PC-9 (cell line): ENCODE measurements around the gene COL18A1. TPM values are rescaled to one million over a fixed set of nuclear protein-coding genes. Genes with fewer than 3 reads are reported as not detected.
A peak's percentile ranks its signal among the peaks of the same experiment; 100 is the strongest.

Source experiments
- BruUV-seq: library from RNA; stranded (reverse); fragments of 400-500 nt; replicated peaks from 2 replicates; lab custom pipeline; 2021; lab: Mats Ljungman, UMichigan
- CTCF ChIA-PET: fragments of 300-600 bp; sonication (Branson Sonifier 250); formaldehyde crosslinking; loops from one replicate; lab custom pipeline; 2022; ENCODE audit warnings: antibody characterized with exemption; lab: Charles Lee
- POLR2A ChIA-PET: fragments of 300-600 bp; sonication (Branson Sonifier 250); formaldehyde crosslinking; loops from one replicate; lab custom pipeline; 2022; ENCODE audit warnings: antibody characterized with exemption; ENCODE audit not compliant: unreplicated experiment; lab: Charles Lee
- DNase-seq, 2 experiments: peaks; one replicate each; pipeline versions ENCODE4 v3.0.0 to v3.0.0-alpha.2; 2015 to 2022; ENCODE audit warnings: mixed read lengths in 1 of 2
- H2AFZ ChIP-seq: fragments of 200-600 bp; sonication (generic); 2 replicates; pipeline ENCODE4 v1.8.1; 2017; ENCODE audit warnings: antibody characterized with exemption
- H3F3A ChIP-seq: fragments of 200-600 bp; sonication (generic); 2 replicates; pipeline ENCODE4 v1.8.1; 2017; ENCODE audit warnings: antibody characterized with exemption, mild to moderate bottlenecking, low read depth; ENCODE audit not compliant: insufficient read depth
- H3K27ac ChIP-seq: fragments of 200-600 bp; sonication (generic); 2 replicates; pipeline ENCODE4 v1.6.1; 2016; ENCODE audit warnings: mixed run types
- H3K27me3 ChIP-seq: fragments of 200-600 bp; sonication (generic); 2 replicates; pipeline ENCODE4 v1.6.1; 2016; ENCODE audit warnings: low read depth, mixed run types; ENCODE audit not compliant: insufficient read depth
- H3K36me3 ChIP-seq: fragments of 200-600 bp; sonication (generic); 2 replicates; pipeline ENCODE4 v1.6.1; 2016; ENCODE audit warnings: low read depth, mixed run types
- H3K4me1 ChIP-seq: fragments of 200-600 bp; sonication (generic); replicated peaks from 2 replicates; pipeline ENCODE4 v1.6.1; 2016; ENCODE audit warnings: mixed run types; ENCODE audit not compliant: insufficient read depth
- H3K4me2 ChIP-seq: fragments of 200-600 bp; sonication (generic); 2 replicates; pipeline ENCODE4 v1.6.1; 2017; ENCODE audit warnings: mixed run types
- H3K4me3 ChIP-seq: fragments of 200-600 bp; sonication (generic); 2 replicates; pipeline ENCODE4 v1.6.1; 2016; ENCODE audit warnings: mixed run types
- H3K79me2 ChIP-seq: fragments of 200-600 bp; sonication (generic); 2 replicates; pipeline ENCODE4 v1.6.1; 2017; ENCODE audit warnings: low read depth, mixed run types
- H3K9me2 ChIP-seq: fragments of 200-600 bp; sonication (generic); 2 replicates; pipeline ENCODE4 v1.8.1; 2017; ENCODE audit warnings: mild to moderate bottlenecking; ENCODE audit not compliant: insufficient read depth
- H3K9me3 ChIP-seq: fragments of 200-600 bp; sonication (generic); 2 replicates; pipeline ENCODE4 v1.8.1; 2016; ENCODE audit warnings: low read depth; ENCODE audit not compliant: insufficient read depth
- H4K20me1 ChIP-seq: fragments of 200-600 bp; sonication (generic); 2 replicates; pipeline ENCODE4 v1.8.1; 2017; ENCODE audit not compliant: insufficient read depth
- EZH2 ChIP-seq: fragments of 200-600 bp; sonication (generic); IDR thresholded peaks from 2 replicates; pipeline ENCODE4 v1.8.0; 2017; ENCODE audit warnings: antibody characterized with exemption, low read depth
- intact Hi-C: fragments of 100-400 bp; cut with micrococcal nuclease; formaldehyde crosslinking; loops from one replicate; pipeline ENCODE4 v1.10.0; 2022; ENCODE audit not compliant: unreplicated experiment
- total RNA-seq: library from RNA; stranded (reverse); gene quantifications from 2 replicates; pipeline ENCODE4 v1.2.3, GENCODE V29; 2021
- TF ChIP-seq, protein P1 (sequence below): fragments of 200-600 bp; sonication (generic); conservative IDR thresholded peaks from 2 replicates; pipeline ENCODE4 v1.6.1; 2017; ENCODE audit warnings: mixed run types, antibody characterized with exemption, mild to moderate bottlenecking, moderate library complexity

COL18A1 gene
- total RNA-seq, 1 experiment from 2014 or later, result 82.4 TPM

DNA sequence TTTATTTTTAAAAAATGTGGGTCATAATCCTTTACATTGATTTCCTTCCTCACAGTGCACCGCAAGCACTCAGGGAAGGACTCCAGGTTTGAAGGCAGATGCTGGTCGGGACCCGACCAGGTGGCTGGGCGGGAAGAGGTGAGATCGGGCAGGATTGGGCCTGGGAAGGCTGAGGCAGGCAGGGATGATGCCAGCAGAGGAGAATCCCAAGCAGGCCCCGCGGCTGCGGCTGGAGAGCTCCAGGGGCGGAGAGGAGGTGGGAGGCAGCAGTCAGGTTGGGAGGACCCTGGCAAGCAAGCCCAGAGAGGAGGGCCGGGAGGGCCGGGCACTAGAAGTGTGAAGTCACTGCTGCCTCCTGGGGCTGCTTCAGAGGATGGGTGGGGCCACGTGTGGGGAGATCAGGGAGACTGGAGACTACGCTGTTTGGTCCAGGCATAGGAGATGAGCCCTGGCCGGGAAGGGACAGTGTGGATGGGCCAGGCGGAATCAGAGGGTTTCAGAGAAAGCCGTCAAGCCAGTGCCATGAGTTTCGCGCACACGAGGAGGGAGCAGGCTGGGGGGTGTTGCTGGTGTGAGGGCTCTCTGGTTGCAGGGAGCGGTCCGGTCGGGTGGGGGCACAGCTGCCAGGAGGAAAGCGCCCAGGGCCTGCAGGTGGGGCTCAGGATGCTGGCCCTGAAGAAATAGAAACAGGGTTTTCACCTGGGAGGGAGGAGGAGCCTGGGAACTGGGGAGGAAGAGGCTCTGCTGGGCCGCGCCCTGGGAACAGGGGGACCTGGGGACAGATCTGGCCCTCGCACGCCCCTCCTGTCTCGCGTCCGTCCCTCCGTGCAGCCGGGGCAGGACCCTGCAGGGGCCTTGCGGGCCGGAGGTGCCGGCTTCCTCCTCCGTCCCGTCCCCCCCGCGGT lies 888 bp upstream of the COL18A1 start:
- peak overlapping the region; percentile 45; the same call in 1 of the 2 replicates for H3K4me3 ChIP-seq
- H2AFZ ChIP-seq, result no peak overlapping the region
- POLR2A ChIA-PET, result no interaction called here
- no peaks in the 10 kb centered on the region for H3K79me2 ChIP-seq
- intact Hi-C loops, result loop anchor here (1.0 to 5.0 kb wide), 3 partner anchors 40 to 112 kb away; no protein-coding TSS in a partner anchor
- H3K9me3 ChIP-seq, result peaks cover 10% of the 10 kb centered on the region
- DNase-seq, result peak in 1 of 2 experiments; percentile 65
- H3K27ac ChIP-seq, result no peak overlapping the region
- no peaks in the 10 kb centered on the region for H3K9me2 ChIP-seq
- H3K4me2 ChIP-seq, result peak overlapping the region; percentile 70
- TF ChIP-seq, protein P1, sequence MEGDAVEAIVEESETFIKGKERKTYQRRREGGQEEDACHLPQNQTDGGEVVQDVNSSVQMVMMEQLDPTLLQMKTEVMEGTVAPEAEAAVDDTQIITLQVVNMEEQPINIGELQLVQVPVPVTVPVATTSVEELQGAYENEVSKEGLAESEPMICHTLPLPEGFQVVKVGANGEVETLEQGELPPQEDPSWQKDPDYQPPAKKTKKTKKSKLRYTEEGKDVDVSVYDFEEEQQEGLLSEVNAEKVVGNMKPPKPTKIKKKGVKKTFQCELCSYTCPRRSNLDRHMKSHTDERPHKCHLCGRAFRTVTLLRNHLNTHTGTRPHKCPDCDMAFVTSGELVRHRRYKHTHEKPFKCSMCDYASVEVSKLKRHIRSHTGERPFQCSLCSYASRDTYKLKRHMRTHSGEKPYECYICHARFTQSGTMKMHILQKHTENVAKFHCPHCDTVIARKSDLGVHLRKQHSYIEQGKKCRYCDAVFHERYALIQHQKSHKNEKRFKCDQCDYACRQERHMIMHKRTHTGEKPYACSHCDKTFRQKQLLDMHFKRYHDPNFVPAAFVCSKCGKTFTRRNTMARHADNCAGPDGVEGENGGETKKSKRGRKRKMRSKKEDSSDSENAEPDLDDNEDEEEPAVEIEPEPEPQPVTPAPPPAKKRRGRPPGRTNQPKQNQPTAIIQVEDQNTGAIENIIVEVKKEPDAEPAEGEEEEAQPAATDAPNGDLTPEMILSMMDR, result no peak
- TF ChIP-seq EZH2, result no peak
- H4K20me1 ChIP-seq, result peaks cover 5% of the 10 kb centered on the region; the same call in 1 of the 2 replicates
- H3K4me1 ChIP-seq, result peaks cover 51% of the 10 kb centered on the region
- BruUV-seq, result TSS peak; percentile 73
- no peaks in the 10 kb centered on the region for H3K36me3 ChIP-seq
- H3F3A ChIP-seq, result peaks cover 18% of the 10 kb centered on the region
- CTCF ChIA-PET, result no interaction called here
- H3K27me3 ChIP-seq, result no peaks in the 10 kb centered on the region

DNA sequence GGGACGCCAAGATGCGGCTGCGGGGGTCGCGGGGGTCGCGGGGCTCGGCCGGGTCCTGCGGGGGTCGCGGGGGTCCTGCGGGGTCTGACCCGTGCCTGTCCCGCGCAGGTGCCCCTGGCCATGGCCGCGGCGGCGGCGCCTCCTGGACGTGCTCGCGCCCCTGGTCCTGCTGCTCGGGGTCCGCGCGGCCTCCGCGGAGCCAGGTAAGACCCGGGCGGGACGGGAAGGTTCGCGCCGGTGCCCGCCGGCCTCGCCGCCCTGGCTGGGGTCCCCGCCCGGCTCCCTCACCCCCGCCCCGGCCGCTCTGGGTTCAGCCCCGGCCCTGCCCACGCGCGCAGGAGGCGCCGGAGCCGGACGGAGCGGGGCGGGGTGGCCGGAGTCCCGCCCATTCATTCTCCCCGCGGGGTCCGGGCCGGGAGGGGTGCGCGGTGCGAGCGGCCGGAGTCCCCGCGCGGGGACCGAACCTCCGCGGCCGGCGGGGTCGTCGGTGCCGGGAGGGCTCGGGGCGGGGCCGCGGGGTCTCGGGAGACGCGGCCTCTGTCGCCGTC lies 380 bp downstream of the COL18A1 start:
- H3K9me3 ChIP-seq, result peaks cover 10% of the 10 kb centered on the region
- no peaks in the 10 kb centered on the region for H3K36me3 ChIP-seq
- no peaks in the 10 kb centered on the region for H3K9me2 ChIP-seq
- no peaks in the 10 kb centered on the region for H3K79me2 ChIP-seq
- intact Hi-C loops, result no loop called here
- ChIA-PET CTCF (no interaction called here), POLR2A (no interaction called here)
- H3K4me2 ChIP-seq, result peak overlapping the region; percentile 74; the same call in 1 of the 2 replicates
- DNase-seq, result peak in 1 of 2 experiments; percentile 65
- peaks cover 5% of the 10 kb centered on the region; the same call in 1 of the 2 replicates for H4K20me1 ChIP-seq
- no peak overlapping the region for H3K27ac ChIP-seq
- no TSS peak for BruUV-seq
- peak overlapping the region; percentile 58; the same call in 1 of the 2 replicates for H3K4me3 ChIP-seq
- H3F3A ChIP-seq, result peaks cover 18% of the 10 kb centered on the region
- H3K4me1 ChIP-seq, result peaks cover 51% of the 10 kb centered on the region
- H2AFZ ChIP-seq, result no peak overlapping the region
- no peak for TF ChIP-seq EZH2
- TF ChIP-seq, protein P1, result no peak
- H3K27me3 ChIP-seq, result no peaks in the 10 kb centered on the region
